Central memory CD8-positive, alpha-beta T cell (primary cell): Measurements from ENCODE around the gene UGT1A10.
A peak's percentile ranks its signal among the peaks of the same experiment; 100 is the strongest.

Source experiments
- ATAC-seq: fragments of 150-1000 bp; cut with Tn5 transposase; replicated peaks from 2 replicates; pipeline ENCODE4 v1.10.0; 2022; ENCODE audit warnings: mild to moderate bottlenecking, moderate FRiP score, moderate number of reproducible peaks; ENCODE audit not compliant: poor library complexity, severe bottlenecking; ENCODE audit errors: extremely low read depth
- DNase-seq, 2 donors: peaks; one replicate each; pipeline ENCODE4 v3.0.0; 2021; ENCODE audit warnings: low spot score in 2 of 2
- H3K27ac Mint-ChIP-seq: one replicate; pipeline ENCODE4 v1.8.0; 2022; ENCODE audit warnings: low read depth, mild to moderate bottlenecking, moderate library complexity, mixed read lengths
- H3K27me3 Mint-ChIP-seq: one replicate; pipeline ENCODE4 v1.8.0; 2022; ENCODE audit warnings: mixed read lengths
- H3K36me3 Mint-ChIP-seq: one replicate; pipeline ENCODE4 v1.8.0; 2022; ENCODE audit warnings: mild to moderate bottlenecking, moderate library complexity, mixed read lengths; ENCODE audit not compliant: insufficient read depth
- H3K4me1 Mint-ChIP-seq: one replicate; pipeline ENCODE4 v1.8.0; 2022; ENCODE audit warnings: mixed read lengths
- H3K4me3 Mint-ChIP-seq: one replicate; pipeline ENCODE4 v1.8.0; 2022; ENCODE audit warnings: mild to moderate bottlenecking, moderate library complexity, mixed read lengths
- H3K9me3 Mint-ChIP-seq: one replicate; pipeline ENCODE4 v1.8.0; 2022; ENCODE audit warnings: mixed read lengths

The UGT1A10 gene

DNA sequence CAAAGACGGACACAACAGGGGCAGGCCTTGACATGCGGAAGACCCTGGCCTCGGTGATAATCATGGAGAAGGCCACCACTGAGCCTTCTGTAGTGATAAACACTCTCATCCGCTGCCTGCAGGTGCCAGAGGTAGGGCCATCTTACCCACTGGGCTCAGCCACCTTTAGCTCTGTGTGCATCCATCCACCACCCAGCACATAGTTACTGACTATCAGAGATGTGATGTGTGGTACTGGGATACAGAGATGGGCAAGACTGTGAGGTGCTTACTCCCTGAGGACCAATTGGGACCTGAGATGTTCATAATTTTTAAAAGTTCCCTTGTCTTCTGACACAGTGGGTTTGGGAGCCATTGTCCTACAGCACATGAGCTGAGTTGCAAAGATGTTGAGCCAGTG lies 143.5 kb downstream of the UGT1A10 start:
- Mint-ChIP-seq H3K36me3 (no peaks in the 10 kb centered on the region), H3K27ac (no peak overlapping the region), H3K27me3 (peaks cover 93% of the 10 kb centered on the region), H3K4me3 (no peak overlapping the region), H3K9me3 (peaks cover 4% of the 10 kb centered on the region), H3K4me1 (no peaks in the 10 kb centered on the region)
- no peak for ATAC-seq
- DNase-seq: no peak

DNA sequence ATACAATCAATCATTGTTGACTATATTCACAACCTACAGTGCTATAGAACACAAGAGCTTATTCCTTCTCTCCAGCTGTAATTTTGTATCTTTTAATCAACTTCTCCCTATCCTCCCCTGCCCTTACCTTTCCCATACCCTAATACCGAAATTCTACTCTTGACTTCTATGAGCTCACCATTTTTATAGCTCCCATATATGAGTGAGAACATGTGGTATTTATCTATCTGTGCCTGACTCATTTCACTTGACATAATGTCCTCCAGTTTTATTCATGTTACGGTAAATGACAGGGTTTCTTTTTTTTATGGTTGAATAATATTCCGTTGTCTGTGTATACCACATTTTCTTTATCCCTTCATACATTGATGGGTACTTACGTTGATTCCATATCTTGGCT lies 144.5 kb downstream of the UGT1A10 start:
- H3K27ac Mint-ChIP-seq: no peak overlapping the region

DNA sequence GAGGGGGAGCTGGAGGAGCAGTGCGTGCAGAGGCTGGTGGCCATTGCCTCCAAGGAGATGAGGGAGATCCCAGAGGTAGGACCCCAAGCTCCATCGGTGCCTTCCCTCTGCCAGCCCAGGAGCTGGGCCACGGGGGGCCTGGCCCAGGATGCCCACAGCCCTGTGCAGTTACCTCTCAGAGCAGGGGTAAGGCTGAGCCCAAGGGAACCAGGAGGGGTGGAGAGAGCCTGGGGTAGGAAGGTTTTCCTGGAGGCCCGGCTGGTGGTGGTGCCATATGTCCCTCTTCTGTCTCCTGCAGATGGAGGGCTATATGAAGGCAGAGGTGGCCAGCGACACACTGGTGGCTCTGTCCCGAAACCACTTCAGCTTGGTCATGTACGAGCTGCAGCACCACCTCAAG lies 153.3 kb downstream of the UGT1A10 start:
- ATAC-seq (no peak), DNase-seq (no peak)
- H3K4me1 Mint-ChIP-seq: no peaks in the 10 kb centered on the region

More for the DNA sequence above, 144.5 kb downstream of the UGT1A10 start:
- H3K4me1 Mint-ChIP-seq: no peaks in the 10 kb centered on the region
- no peak overlapping the region for H3K4me3 Mint-ChIP-seq
- ATAC-seq (no peak), DNase-seq (no peak)
- peaks cover 4% of the 10 kb centered on the region for H3K9me3 Mint-ChIP-seq
- no peaks in the 10 kb centered on the region for H3K36me3 Mint-ChIP-seq
- peaks cover 90% of the 10 kb centered on the region for H3K27me3 Mint-ChIP-seq

DNA sequence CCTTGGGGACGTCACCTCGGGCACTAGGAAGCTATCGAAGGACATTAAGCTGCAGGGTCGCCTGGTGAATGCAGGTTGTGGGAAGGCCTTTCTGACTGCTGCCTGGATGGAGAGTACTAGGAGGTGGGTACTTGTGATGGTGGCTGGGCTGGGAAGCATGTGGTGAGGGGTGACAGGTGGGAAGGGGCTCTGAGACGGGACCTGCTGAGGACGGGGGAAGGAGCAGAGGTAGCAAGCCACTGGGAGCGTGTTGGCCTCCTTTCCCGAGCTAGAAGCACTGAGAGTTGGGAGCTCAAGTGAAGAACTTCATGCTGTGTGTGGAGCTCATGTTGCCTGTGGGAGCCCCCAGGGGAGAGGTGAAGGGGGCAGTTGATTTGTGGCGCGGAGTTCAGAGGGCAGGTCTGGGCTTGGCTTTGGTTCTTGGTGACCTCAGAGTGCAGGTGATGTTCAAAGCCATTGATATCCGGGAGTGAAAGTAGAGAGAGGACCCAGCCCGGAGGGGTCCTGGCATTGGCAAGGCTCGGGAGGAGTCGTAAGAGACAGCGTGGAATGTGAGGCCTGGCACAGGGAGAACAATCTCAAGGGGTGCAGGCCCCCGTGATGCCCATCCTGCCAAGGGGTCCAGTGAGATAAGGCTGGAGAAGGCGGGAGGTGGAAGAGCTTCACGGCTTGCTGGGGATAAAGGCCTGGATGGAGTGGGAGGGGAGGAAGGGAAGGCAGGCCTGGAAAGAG lies 155.1 kb downstream of the UGT1A10 start:
- Mint-ChIP-seq H3K9me3 (no peaks in the 10 kb centered on the region), H3K4me1 (no peaks in the 10 kb centered on the region), H3K27ac (no peak overlapping the region), H3K4me3 (no peak overlapping the region), H3K36me3 (no peaks in the 10 kb centered on the region), H3K27me3 (peaks cover 42% of the 10 kb centered on the region)
- no peak for ATAC-seq
- DNase-seq: no peak

More for the DNA sequence above, 153.3 kb downstream of the UGT1A10 start:
- Mint-ChIP-seq H3K4me3 (no peak overlapping the region), H3K27me3 (peaks cover 55% of the 10 kb centered on the region), H3K36me3 (no peaks in the 10 kb centered on the region), H3K27ac (no peak overlapping the region), H3K9me3 (no peaks in the 10 kb centered on the region)

DNA sequence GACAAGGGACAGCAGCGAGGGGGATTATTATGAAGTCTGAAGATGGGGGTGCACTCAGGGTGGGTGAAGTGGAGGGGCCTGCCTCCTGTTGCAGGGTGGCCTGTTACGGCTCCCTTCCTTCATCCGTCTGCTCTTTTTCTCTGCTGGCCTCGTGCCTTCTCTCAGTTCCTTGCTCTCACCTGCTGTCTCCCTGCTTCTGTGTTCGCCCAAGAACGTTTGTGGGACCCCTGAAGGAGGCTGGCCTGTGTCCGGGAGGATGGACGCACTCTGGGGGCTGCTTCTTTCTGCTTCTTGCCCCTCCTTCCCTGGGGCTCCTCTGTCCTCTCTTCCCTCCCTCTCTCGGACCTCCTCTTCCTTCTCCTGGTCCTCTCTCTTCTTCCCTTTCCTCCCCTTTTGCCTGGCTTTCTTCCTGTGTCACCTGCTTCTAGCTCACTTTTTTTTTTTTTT lies 155.7 kb downstream of the UGT1A10 start:
- Mint-ChIP-seq H3K36me3 (no peaks in the 10 kb centered on the region), H3K4me1 (no peaks in the 10 kb centered on the region), H3K9me3 (no peaks in the 10 kb centered on the region), H3K4me3 (no peak overlapping the region), H3K27ac (no peak overlapping the region), H3K27me3 (peaks cover 37% of the 10 kb centered on the region)
- DNase-seq (no peak), ATAC-seq (no peak)

DNA sequence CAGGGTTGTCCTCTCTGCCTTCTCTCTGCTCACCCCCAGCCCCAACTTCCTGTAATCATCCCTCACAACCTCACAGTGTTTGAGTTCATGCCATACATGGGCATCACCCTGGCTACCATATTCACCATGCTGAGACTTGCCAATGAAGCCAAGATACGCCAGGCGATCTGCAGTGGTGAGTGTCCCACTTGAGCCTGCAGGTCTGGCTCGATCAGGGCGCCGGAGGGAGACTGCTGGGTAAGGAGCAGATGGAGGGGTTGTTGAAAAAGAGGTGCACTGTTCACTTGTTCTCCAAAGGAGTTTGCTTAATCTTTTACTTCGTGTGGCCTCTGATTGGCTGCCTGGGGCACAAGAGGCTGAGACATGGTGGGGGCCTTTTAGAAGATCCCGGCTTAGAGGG lies 156.5 kb downstream of the UGT1A10 start:
- no peak overlapping the region for H3K27ac Mint-ChIP-seq
- no peaks in the 10 kb centered on the region for H3K4me1 Mint-ChIP-seq
- no peaks in the 10 kb centered on the region for H3K36me3 Mint-ChIP-seq
- no peaks in the 10 kb centered on the region for H3K9me3 Mint-ChIP-seq
- H3K4me3 Mint-ChIP-seq: no peak overlapping the region
- DNase-seq: no peak
- ATAC-seq: no peak
- H3K27me3 Mint-ChIP-seq: peaks cover 37% of the 10 kb centered on the region

DNA sequence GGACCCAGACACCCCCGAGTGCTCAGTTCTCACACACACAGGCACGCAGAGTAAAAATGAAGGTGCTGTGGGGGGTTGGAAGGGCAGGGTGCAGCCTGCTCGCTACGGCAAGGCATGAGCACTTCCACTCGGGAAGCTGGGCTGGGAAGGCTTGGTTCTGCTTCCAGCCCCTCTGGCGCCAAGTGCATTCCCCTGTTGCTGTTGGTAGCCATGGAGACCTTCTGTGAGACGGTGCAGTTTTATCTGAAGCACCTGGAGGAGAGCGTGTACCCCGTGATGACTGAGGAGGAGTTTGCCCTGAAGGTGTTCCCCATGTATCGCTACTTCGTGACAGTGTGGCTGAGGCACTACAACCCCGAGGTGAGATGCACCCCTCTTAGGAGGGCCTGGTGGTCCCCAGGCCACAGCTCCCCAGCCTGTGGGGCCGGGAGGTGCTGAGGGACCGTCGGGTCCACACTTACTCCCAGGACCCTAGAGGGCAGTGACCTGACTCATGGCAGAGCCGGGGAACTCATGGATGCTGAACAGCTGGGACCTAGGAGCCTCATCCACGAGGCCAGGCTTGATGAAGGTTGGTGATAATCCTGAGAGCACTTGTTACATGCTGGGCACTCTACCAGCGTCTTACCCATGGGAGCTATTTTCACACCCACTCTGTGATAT lies 157.3 kb downstream of the UGT1A10 start:
- H3K4me1 Mint-ChIP-seq: no peaks in the 10 kb centered on the region
- no peak overlapping the region for H3K27ac Mint-ChIP-seq
- H3K36me3 Mint-ChIP-seq: no peaks in the 10 kb centered on the region
- ATAC-seq: no peak
- no peak overlapping the region for H3K4me3 Mint-ChIP-seq
- DNase-seq: no peak
- no peaks in the 10 kb centered on the region for H3K9me3 Mint-ChIP-seq
- peaks cover 40% of the 10 kb centered on the region for H3K27me3 Mint-ChIP-seq

DNA sequence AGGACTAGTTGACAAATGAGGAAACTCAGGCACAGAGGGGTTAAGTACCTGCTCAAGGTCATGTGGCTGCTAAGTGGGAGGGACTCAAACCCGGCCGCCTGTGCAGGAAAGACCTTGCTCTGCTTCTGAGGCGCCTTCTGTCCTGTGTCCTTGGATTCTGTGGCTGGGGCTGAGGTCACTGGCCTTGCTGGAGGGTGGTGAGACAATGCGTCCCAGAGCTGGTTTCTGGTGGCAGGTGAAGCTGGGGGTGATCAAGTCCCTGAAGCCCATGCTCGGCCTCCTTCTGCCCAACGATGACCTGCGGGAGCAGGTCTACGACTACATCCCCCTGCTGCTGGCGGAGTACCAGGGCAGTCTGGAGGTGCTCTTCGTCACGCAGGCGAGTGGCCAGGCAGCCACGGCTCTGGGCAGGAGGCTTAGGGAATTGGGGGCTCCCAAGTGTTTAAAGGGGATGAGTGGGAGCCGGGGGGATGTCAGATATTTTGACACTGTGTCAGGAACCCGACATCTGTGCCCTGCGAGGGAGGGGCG lies 157.9 kb downstream of the UGT1A10 start:
- H3K4me3 Mint-ChIP-seq: no peak overlapping the region
- H3K27me3 Mint-ChIP-seq: peaks cover 41% of the 10 kb centered on the region
- no peak overlapping the region for H3K27ac Mint-ChIP-seq
- no peaks in the 10 kb centered on the region for H3K36me3 Mint-ChIP-seq
- no peak for DNase-seq
- H3K4me1 Mint-ChIP-seq: no peaks in the 10 kb centered on the region
- H3K9me3 Mint-ChIP-seq: no peaks in the 10 kb centered on the region
- ATAC-seq: no peak

DNA sequence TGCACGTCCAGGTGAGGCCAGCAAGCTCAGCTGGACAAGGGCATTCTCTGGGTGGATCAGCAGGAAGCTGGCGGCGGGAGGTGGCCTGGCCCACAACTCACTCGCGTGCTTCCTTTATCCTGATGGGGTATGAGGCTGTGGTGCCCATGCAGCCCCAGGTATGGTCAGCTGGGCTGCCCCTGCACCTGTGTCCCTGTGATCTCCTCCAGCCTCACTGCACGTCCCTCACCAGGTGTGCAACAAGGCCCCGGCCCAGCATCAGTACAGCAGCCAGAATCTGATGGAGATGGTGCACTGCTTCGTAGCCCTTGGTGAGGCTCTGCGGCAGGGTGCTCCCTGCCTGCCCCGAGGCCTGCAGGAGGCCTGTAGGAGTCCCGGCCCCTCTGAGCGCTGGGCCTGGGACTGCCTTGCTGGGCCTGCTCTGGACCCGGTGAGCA lies 159.5 kb downstream of the UGT1A10 start:
- DNase-seq: no peak
- no peaks in the 10 kb centered on the region for H3K4me1 Mint-ChIP-seq
- H3K4me3 Mint-ChIP-seq: no peak overlapping the region
- peaks cover 41% of the 10 kb centered on the region for H3K27me3 Mint-ChIP-seq
- H3K27ac Mint-ChIP-seq: no peak overlapping the region
- no peaks in the 10 kb centered on the region for H3K9me3 Mint-ChIP-seq
- ATAC-seq: no peak
- H3K36me3 Mint-ChIP-seq: no peaks in the 10 kb centered on the region

DNA sequence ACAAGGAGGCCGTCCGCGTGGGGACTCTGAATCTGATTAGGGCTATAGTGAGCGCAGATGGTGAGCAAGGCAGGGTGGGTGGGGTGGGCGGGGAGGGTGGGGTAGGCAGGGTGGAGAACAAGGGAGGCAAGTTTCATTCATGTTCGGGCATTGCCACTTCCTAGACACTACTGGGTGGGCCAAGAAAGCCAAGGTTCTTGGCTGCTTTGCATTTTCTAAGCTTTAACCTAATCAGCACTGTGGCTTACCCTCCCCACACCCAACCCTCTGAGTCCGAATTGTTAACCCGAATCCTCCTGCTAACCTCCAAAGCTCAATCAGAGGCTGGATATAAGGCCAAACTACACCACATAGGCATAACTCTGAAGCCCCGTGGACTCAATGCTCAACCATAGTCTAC lies 160.0 kb downstream of the UGT1A10 start:
- DNase-seq (no peak), ATAC-seq (no peak)
- H3K4me3 Mint-ChIP-seq: no peak overlapping the region
- no peaks in the 10 kb centered on the region for H3K36me3 Mint-ChIP-seq
- H3K4me1 Mint-ChIP-seq: peaks cover 2% of the 10 kb centered on the region
- H3K27ac Mint-ChIP-seq: no peak overlapping the region
- H3K27me3 Mint-ChIP-seq: peaks cover 37% of the 10 kb centered on the region
- no peaks in the 10 kb centered on the region for H3K9me3 Mint-ChIP-seq

DNA sequence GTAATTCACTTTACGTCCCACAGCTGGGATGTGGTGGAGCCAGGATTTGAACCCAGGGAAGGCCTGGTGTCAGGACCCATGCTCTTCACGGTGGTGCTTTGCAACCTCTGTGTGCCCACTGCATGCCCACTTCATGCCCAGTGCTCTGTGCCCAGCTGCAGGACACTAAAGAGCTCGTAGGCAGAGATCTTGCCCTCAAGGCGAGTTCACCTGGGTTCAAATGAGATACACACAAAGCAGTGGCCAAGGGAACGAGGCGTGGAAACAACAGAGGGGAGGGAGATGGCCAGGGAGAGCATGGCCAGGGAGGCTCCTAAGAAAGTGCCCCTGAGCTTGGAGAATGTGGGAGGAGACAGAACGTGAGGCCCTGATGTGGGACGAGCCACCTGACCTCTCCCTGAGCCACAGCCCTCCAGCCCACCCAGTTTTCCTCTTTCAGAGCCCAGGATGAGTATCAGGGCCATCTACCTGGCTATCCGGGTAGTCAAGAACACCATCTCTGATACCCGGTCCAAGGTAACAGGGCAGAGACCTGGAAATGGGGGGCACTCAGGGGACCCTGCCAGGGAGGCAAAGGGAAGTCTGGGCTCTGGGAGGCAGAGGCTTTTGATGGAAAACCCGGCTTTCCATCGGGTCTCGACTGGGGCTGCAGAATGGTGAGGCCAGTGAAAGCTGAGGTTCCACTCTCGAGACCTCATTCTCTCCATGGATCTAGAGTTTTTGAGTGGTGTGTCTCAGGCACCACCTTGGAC lies 162.3 kb downstream of the UGT1A10 start:
- Mint-ChIP-seq H3K9me3 (no peaks in the 10 kb centered on the region), H3K4me1 (peaks cover 8% of the 10 kb centered on the region), H3K36me3 (no peaks in the 10 kb centered on the region), H3K27me3 (peaks cover 30% of the 10 kb centered on the region), H3K4me3 (no peak overlapping the region), H3K27ac (no peak overlapping the region)
- DNase-seq (peak in 1 of 2 donors; percentile 6), ATAC-seq (no peak)

DNA sequence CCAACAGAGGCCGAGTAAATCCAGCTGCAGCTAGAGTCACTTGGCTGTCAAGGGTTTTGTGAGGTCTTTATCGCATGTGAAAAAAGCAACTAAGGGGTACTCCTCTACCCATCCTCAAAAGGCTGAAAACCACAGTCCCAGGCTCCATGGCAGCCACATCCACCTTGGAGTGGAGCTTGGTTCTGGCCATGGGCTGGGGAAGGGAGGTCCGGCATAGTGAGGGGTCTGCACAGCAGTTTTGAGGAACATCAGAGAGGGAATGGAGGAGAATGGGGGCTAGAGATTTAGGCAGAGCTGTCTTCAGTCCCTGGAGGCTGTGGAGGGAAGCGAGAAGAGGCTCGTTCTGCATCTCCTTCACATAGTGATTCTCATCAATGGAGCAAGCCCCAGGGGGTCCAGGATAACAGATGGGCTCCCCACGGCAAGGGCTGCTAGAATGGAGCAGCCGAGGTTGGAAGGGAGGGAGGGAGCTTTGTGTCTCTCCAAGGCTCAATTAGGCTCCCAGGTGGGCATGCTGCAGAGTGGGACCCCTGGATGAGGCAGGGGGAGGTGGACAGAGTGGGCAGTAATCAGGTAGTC lies 162.9 kb downstream of the UGT1A10 start:
- Mint-ChIP-seq H3K4me1 (peaks cover 8% of the 10 kb centered on the region), H3K36me3 (no peaks in the 10 kb centered on the region), H3K9me3 (no peaks in the 10 kb centered on the region), H3K4me3 (no peak overlapping the region), H3K27me3 (peaks cover 36% of the 10 kb centered on the region), H3K27ac (no peak overlapping the region)
- ATAC-seq: no peak
- DNase-seq: peak in 1 of 2 donors; percentile 4
